Measurements from ENCODE around the gene EEF1A2. TPM values are rescaled to one million over a fixed set of nuclear protein-coding genes. Genes with fewer than 3 reads are reported as not detected.
A peak's percentile ranks its signal among the peaks of the same experiment; 100 is the strongest.

EEF1A2 gene
- total and polyA plus RNA-seq, 2 experiments from 2014 or later = 1.3 to 37.1 TPM

DNA sequence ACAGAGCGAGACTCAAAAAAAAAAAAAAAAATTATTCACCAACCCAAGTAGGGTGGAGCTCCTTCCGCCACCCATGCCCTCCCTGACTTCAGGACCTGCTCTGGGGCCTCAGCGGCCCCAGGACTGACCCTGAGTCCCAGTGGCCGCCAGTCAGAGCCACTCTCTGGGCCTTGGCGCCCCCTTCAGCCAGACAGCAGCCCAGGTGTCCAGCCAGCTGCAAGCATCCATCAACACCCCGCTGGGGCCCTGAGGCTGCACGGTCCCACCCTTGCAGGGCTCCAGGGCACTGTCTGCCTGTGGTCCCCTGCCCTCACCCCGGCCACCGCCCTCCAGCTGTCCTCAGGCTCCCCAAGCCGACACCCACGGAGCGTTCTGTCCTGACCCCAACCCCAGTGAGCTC, 15.0 kb downstream of the EEF1A2 start:
- peaks cover 29% of the 10 kb centered on the region for H3K4me1 Mint-ChIP-seq

DNA sequence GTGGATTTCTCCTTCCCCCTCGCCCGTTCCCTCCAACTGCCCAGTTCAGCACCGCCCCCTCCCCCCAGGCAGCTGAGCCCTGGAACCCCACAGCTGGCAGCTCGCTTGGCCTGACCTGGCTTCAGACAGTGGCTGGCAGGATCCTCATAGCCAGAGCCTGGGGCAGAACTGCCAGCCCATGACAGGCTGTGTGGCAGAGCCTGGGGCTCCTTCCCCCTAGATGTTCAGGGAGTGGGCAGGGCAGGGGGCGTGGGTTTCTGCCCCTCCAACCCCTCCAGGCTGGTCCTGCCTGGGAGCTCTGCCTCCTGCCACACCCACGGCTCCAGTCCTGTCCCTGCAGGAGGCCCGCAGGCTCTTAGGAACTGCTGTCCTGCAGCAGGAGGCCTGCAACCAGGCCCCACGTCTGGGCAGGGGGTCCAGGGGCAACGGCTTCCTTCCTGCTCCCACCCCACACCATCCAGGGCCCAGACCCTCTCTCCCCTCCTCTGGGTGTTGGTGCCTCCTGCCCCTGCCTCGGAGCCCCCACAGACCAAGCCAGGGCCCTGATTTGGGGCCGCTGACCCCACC, 16.8 kb downstream of the EEF1A2 start:
- Histone ChIP-seq H3K4me3 (no peak overlapping the region), H4K20me1 (replicated peaks; ENCODE audit: insufficient read depth) (no peaks in the 10 kb centered on the region), H2AFZ (peak overlapping the region; percentile 38; the same call in 1 of the 2 replicates), H3K79me2 (replicated peaks; ENCODE audit: insufficient read depth) (no peaks in the 10 kb centered on the region), H3F3A (replicated peaks; ENCODE audit: low read depth) (0 out of 2 replicates have a peak, but pooled peaks cover 2% of the 10 kb centered on the region), H3K27ac (ENCODE audit: low read depth) (no peak overlapping the region), H3K36me3 (ENCODE audit: insufficient read depth) (no peaks in the 10 kb centered on the region), H3K4me2 (no peak overlapping the region), H3K4me1 (ENCODE audit: insufficient read depth) (peaks cover 17% of the 10 kb centered on the region), H3K27me3 (ENCODE audit: insufficient read depth) (0 out of 2 replicates have a peak, but pooled peaks cover under 1% of the 10 kb centered on the region), H3K9me2 (ENCODE audit: insufficient read depth) (no peaks in the 10 kb centered on the region)
- Mint-ChIP-seq H3K27me3 (ENCODE audit: insufficient read depth, low read depth, poor library complexity) (peaks cover 25% of the 10 kb centered on the region), H3K27ac (no peak overlapping the region), H3K4me1 (peaks cover 40% of the 10 kb centered on the region), H3K9me3 (peaks cover 3% of the 10 kb centered on the region; the same call in 2 of the 3 replicates), H3K36me3 (ENCODE audit: low read depth) (peaks cover 3% of the 10 kb centered on the region; the same call in 1 of the 3 replicates), H3K4me3 (no peak overlapping the region; the same call in 2 of the 3 replicates)
- DNase-seq (ENCODE audit: low spot score) (no peak), ATAC-seq (peak; percentile 9)
- no peak for TF ChIP-seq EZH2phosphoT487 (IDR thresholded peaks at IDR 0.05; ENCODE audit: unreplicated experiment)
- no peak for TF ChIP-seq JUNB (IDR thresholded peaks at IDR 0.05; ENCODE audit: unreplicated experiment)
- no peak for TF ChIP-seq ZNF331 (CRISPR knock-in tag; IDR thresholded peaks at IDR 0.05; ENCODE audit: low read depth)
- TF ChIP-seq POLR2AphosphoS5 (IDR thresholded peaks at IDR 0.05; ENCODE audit: low read depth) = no peak
- TF ChIP-seq, protein P1, sequence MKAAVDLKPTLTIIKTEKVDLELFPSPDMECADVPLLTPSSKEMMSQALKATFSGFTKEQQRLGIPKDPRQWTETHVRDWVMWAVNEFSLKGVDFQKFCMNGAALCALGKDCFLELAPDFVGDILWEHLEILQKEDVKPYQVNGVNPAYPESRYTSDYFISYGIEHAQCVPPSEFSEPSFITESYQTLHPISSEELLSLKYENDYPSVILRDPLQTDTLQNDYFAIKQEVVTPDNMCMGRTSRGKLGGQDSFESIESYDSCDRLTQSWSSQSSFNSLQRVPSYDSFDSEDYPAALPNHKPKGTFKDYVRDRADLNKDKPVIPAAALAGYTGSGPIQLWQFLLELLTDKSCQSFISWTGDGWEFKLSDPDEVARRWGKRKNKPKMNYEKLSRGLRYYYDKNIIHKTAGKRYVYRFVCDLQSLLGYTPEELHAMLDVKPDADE (IDR thresholded peaks at IDR 0.05) = no peak
- no peak for TF ChIP-seq CREB1 (CRISPR knock-in tag; IDR thresholded peaks at IDR 0.05; ENCODE audit: low read depth)
- no peak for TF ChIP-seq REST (IDR thresholded peaks at IDR 0.05; ENCODE audit: unreplicated experiment)
- TF ChIP-seq EZH2 (IDR thresholded peaks at IDR 0.05; ENCODE audit: low read depth, unreplicated experiment) = no peak

More for the DNA sequence above, 15.0 kb downstream of the EEF1A2 start:
- Histone ChIP-seq H3K27me3 (ENCODE audit: insufficient read depth) (peaks cover 15% of the 10 kb centered on the region), H4K20me1 (replicated peaks; ENCODE audit: insufficient read depth) (no peaks in the 10 kb centered on the region), H3K27ac (ENCODE audit: low read depth) (no peak overlapping the region), H3K4me1 (ENCODE audit: insufficient read depth) (peaks cover 7% of the 10 kb centered on the region; the same call in 1 of the 2 replicates), H3K9me2 (ENCODE audit: insufficient read depth) (no peaks in the 10 kb centered on the region), H3K79me2 (replicated peaks; ENCODE audit: insufficient read depth) (no peaks in the 10 kb centered on the region), H3K4me3 (no peak overlapping the region), H3K4me2 (no peak overlapping the region), H3F3A (replicated peaks; ENCODE audit: low read depth) (no peaks in the 10 kb centered on the region), H2AFZ (no peak overlapping the region), H3K36me3 (ENCODE audit: insufficient read depth) (no peaks in the 10 kb centered on the region)
- peaks cover 3% of the 10 kb centered on the region; the same call in 1 of the 3 replicates for H3K9me3 Mint-ChIP-seq
- peak; percentile 71 for DNase-seq (ENCODE audit: low spot score)
- ATAC-seq = peak; percentile 27
- no peak overlapping the region for H3K27ac Mint-ChIP-seq
- peaks cover 3% of the 10 kb centered on the region; the same call in 1 of the 3 replicates for H3K36me3 Mint-ChIP-seq (ENCODE audit: low read depth)
- TF ChIP-seq EZH2phosphoT487 (IDR thresholded peaks at IDR 0.05; ENCODE audit: unreplicated experiment) (no peak), CREB1 (CRISPR knock-in tag; IDR thresholded peaks at IDR 0.05; ENCODE audit: low read depth) (no peak), ZNF114 (CRISPR knock-in tag; IDR thresholded peaks at IDR 0.05) (no peak)
- TF ChIP-seq, protein P2, sequence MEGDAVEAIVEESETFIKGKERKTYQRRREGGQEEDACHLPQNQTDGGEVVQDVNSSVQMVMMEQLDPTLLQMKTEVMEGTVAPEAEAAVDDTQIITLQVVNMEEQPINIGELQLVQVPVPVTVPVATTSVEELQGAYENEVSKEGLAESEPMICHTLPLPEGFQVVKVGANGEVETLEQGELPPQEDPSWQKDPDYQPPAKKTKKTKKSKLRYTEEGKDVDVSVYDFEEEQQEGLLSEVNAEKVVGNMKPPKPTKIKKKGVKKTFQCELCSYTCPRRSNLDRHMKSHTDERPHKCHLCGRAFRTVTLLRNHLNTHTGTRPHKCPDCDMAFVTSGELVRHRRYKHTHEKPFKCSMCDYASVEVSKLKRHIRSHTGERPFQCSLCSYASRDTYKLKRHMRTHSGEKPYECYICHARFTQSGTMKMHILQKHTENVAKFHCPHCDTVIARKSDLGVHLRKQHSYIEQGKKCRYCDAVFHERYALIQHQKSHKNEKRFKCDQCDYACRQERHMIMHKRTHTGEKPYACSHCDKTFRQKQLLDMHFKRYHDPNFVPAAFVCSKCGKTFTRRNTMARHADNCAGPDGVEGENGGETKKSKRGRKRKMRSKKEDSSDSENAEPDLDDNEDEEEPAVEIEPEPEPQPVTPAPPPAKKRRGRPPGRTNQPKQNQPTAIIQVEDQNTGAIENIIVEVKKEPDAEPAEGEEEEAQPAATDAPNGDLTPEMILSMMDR (conservative IDR thresholded peaks at IDR 0.05; ENCODE audit: low read depth in 2 of 2) = peak; percentile 25 to 85; a peak in 3 of 4 replicates
- H3K27me3 Mint-ChIP-seq (ENCODE audit: insufficient read depth, low read depth, poor library complexity) = peaks cover 26% of the 10 kb centered on the region
- H3K4me3 Mint-ChIP-seq = no peak overlapping the region

Measured in GM23338 (cell line).